Activated naive CD4-positive, alpha-beta T cell treated with anti-CD3 and anti-CD28 coated beads, Interleukin-2, amount 10 ng/mL, durations not matched to agents 7 days and 5 days (primary cell): ENCODE data around the gene NEK11.

Source experiments
- CTCF ChIA-PET: fragments of 350-600 bp; sonication (Branson Sonifier 250); formaldehyde crosslinking; loops from one replicate; lab custom pipeline; 2021; ENCODE audit warnings: antibody characterized with exemption; lab: Charles Lee
- DNase-seq: peaks from one replicate; pipeline ENCODE4 v3.0.0-alpha.2; 2020
- H3K27ac Mint-ChIP-seq: one replicate; pipeline ENCODE4 v1.8.0; 2021; ENCODE audit warnings: mild to moderate bottlenecking, moderate library complexity, mixed read lengths
- H3K27me3 Mint-ChIP-seq: one replicate; pipeline ENCODE4 v1.8.0; 2021; ENCODE audit warnings: mild to moderate bottlenecking, mixed read lengths
- H3K36me3 Mint-ChIP-seq: one replicate; pipeline ENCODE4 v1.8.0; 2021; ENCODE audit warnings: mixed read lengths
- H3K4me1 Mint-ChIP-seq: one replicate; pipeline ENCODE4 v1.8.0; 2021; ENCODE audit warnings: mixed read lengths
- H3K4me3 Mint-ChIP-seq: one replicate; pipeline ENCODE4 v1.8.0; 2021; ENCODE audit warnings: mild to moderate bottlenecking, moderate library complexity, mixed read lengths
- H3K9me3 Mint-ChIP-seq: one replicate; pipeline ENCODE4 v1.8.0; 2021; ENCODE audit warnings: mixed read lengths

The NEK11 gene

GRCh38 chr3:131067983-131068382, 41.3 kb downstream of the NEK11 start:
- H3K27ac Mint-ChIP-seq: no peak overlapping the region

GRCh38 chr3:131072099-131072559, 45.5 kb downstream of the NEK11 start:
- DNase-seq: no peak
- Mint-ChIP-seq H3K36me3 (no peaks in the 10 kb centered on the region), H3K27me3 (no peaks in the 10 kb centered on the region), H3K4me3 (no peak overlapping the region), H3K4me1 (no peaks in the 10 kb centered on the region), H3K27ac (no peak overlapping the region), H3K9me3 (no peaks in the 10 kb centered on the region)
- CTCF ChIA-PET: no interaction called here

More at GRCh38 chr3:131067983-131068382, 41.3 kb downstream of the NEK11 start:
- DNase-seq: no peak
- no peak overlapping the region for H3K4me3 Mint-ChIP-seq
- H3K4me1 Mint-ChIP-seq: no peaks in the 10 kb centered on the region
- CTCF ChIA-PET: interaction anchor here (1.2 kb wide), 1 partner anchor 308 kb away, joined by 3 read pairs; no protein-coding TSS in a partner anchor
- H3K27me3 Mint-ChIP-seq: no peaks in the 10 kb centered on the region
- no peaks in the 10 kb centered on the region for H3K36me3 Mint-ChIP-seq
- H3K9me3 Mint-ChIP-seq: no peaks in the 10 kb centered on the region

GRCh38 chr3:131072845-131073244, 46.2 kb downstream of the NEK11 start:
- no peak for DNase-seq
- no peaks in the 10 kb centered on the region for H3K9me3 Mint-ChIP-seq
- H3K4me1 Mint-ChIP-seq: no peaks in the 10 kb centered on the region
- H3K36me3 Mint-ChIP-seq: no peaks in the 10 kb centered on the region
- H3K4me3 Mint-ChIP-seq: no peak overlapping the region
- CTCF ChIA-PET: no interaction called here
- H3K27me3 Mint-ChIP-seq: no peaks in the 10 kb centered on the region
- H3K27ac Mint-ChIP-seq: no peak overlapping the region

GRCh38 chr3:131075632-131076328, 49.1 kb downstream of the NEK11 start:
- no peaks in the 10 kb centered on the region for H3K36me3 Mint-ChIP-seq
- no peak overlapping the region for H3K27ac Mint-ChIP-seq
- no peaks in the 10 kb centered on the region for H3K4me1 Mint-ChIP-seq
- CTCF ChIA-PET: no interaction called here
- H3K4me3 Mint-ChIP-seq: no peak overlapping the region
- no peak for DNase-seq
- no peaks in the 10 kb centered on the region for H3K27me3 Mint-ChIP-seq
- no peaks in the 10 kb centered on the region for H3K9me3 Mint-ChIP-seq

GRCh38 chr3:131077904-131078303, 51.2 kb downstream of the NEK11 start:
- H3K27me3 Mint-ChIP-seq: no peaks in the 10 kb centered on the region
- no peak overlapping the region for H3K27ac Mint-ChIP-seq
- DNase-seq: no peak
- H3K9me3 Mint-ChIP-seq: no peaks in the 10 kb centered on the region
- no peaks in the 10 kb centered on the region for H3K4me1 Mint-ChIP-seq
- H3K36me3 Mint-ChIP-seq: no peaks in the 10 kb centered on the region
- no peak overlapping the region for H3K4me3 Mint-ChIP-seq
- CTCF ChIA-PET: no interaction called here

GRCh38 chr3:131079086-131079485, 52.4 kb downstream of the NEK11 start:
- no peaks in the 10 kb centered on the region for H3K27me3 Mint-ChIP-seq
- H3K4me1 Mint-ChIP-seq: no peaks in the 10 kb centered on the region
- CTCF ChIA-PET: no interaction called here
- H3K9me3 Mint-ChIP-seq: no peaks in the 10 kb centered on the region
- no peak for DNase-seq
- no peak overlapping the region for H3K4me3 Mint-ChIP-seq
- H3K36me3 Mint-ChIP-seq: no peaks in the 10 kb centered on the region
- H3K27ac Mint-ChIP-seq: no peak overlapping the region

- Mint-ChIP-seq H3K36me3 (no peaks in the 10 kb centered on the region), H3K4me1 (no peaks in the 10 kb centered on the region), H3K4me3 (no peak overlapping the region), H3K27me3 (no peaks in the 10 kb centered on the region), H3K9me3 (no peaks in the 10 kb centered on the region), H3K27ac (no peak overlapping the region)
- no peak for DNase-seq
- CTCF ChIA-PET: no interaction called here
Measured at GRCh38 chr3:131081224-131081623, 54.5 kb downstream of the NEK11 start.

GRCh38 chr3:131082246-131082645, 55.6 kb downstream of the NEK11 start:
- no peak overlapping the region for H3K4me3 Mint-ChIP-seq
- no peaks in the 10 kb centered on the region for H3K9me3 Mint-ChIP-seq
- H3K27ac Mint-ChIP-seq: no peak overlapping the region
- no peaks in the 10 kb centered on the region for H3K4me1 Mint-ChIP-seq
- CTCF ChIA-PET: no interaction called here
- no peaks in the 10 kb centered on the region for H3K36me3 Mint-ChIP-seq
- no peak for DNase-seq
- H3K27me3 Mint-ChIP-seq: no peaks in the 10 kb centered on the region

- H3K36me3 Mint-ChIP-seq: no peaks in the 10 kb centered on the region
- no peaks in the 10 kb centered on the region for H3K9me3 Mint-ChIP-seq
- H3K27me3 Mint-ChIP-seq: no peaks in the 10 kb centered on the region
- H3K4me1 Mint-ChIP-seq: no peaks in the 10 kb centered on the region
- no peak overlapping the region for H3K27ac Mint-ChIP-seq
- CTCF ChIA-PET: no interaction called here
- DNase-seq: no peak
- H3K4me3 Mint-ChIP-seq: no peak overlapping the region
Measured at GRCh38 chr3:131082871-131083863, 56.5 kb downstream of the NEK11 start.

GRCh38 chr3:131091768-131092167, 65.1 kb downstream of the NEK11 start:
- CTCF ChIA-PET: no interaction called here

GRCh38 chr3:131107637-131108433, 81.2 kb downstream of the NEK11 start:
- Mint-ChIP-seq H3K4me1 (no peaks in the 10 kb centered on the region), H3K27ac (no peak overlapping the region), H3K9me3 (peaks cover 6% of the 10 kb centered on the region), H3K36me3 (no peaks in the 10 kb centered on the region), H3K4me3 (no peak overlapping the region), H3K27me3 (no peaks in the 10 kb centered on the region)
- DNase-seq: no peak
- CTCF ChIA-PET: no interaction called here

More at GRCh38 chr3:131091768-131092167, 65.1 kb downstream of the NEK11 start:
- Mint-ChIP-seq H3K36me3 (no peaks in the 10 kb centered on the region), H3K27me3 (no peaks in the 10 kb centered on the region), H3K4me1 (no peaks in the 10 kb centered on the region), H3K9me3 (no peaks in the 10 kb centered on the region), H3K4me3 (no peak overlapping the region), H3K27ac (no peak overlapping the region)
- no peak for DNase-seq

GRCh38 chr3:131109156-131109555, 82.5 kb downstream of the NEK11 start:
- Mint-ChIP-seq H3K27me3 (no peaks in the 10 kb centered on the region), H3K4me1 (no peaks in the 10 kb centered on the region), H3K27ac (no peak overlapping the region), H3K9me3 (peaks cover 2% of the 10 kb centered on the region), H3K4me3 (no peak overlapping the region), H3K36me3 (no peaks in the 10 kb centered on the region)
- CTCF ChIA-PET: no interaction called here
- no peak for DNase-seq

GRCh38 chr3:131110087-131110486, 83.4 kb downstream of the NEK11 start:
- CTCF ChIA-PET: no interaction called here
- no peaks in the 10 kb centered on the region for H3K9me3 Mint-ChIP-seq
- H3K36me3 Mint-ChIP-seq: no peaks in the 10 kb centered on the region
- H3K27me3 Mint-ChIP-seq: no peaks in the 10 kb centered on the region
- no peak for DNase-seq
- H3K27ac Mint-ChIP-seq: no peak overlapping the region
- H3K4me1 Mint-ChIP-seq: no peaks in the 10 kb centered on the region
- no peak overlapping the region for H3K4me3 Mint-ChIP-seq

GRCh38 chr3:131114256-131114655, 87.6 kb downstream of the NEK11 start:
- DNase-seq: no peak
- Mint-ChIP-seq H3K36me3 (no peaks in the 10 kb centered on the region), H3K9me3 (peaks cover 3% of the 10 kb centered on the region), H3K27ac (no peak overlapping the region), H3K27me3 (no peaks in the 10 kb centered on the region), H3K4me3 (no peak overlapping the region), H3K4me1 (no peaks in the 10 kb centered on the region)
- CTCF ChIA-PET: no interaction called here
